ENCODE measurements around the gene SF3B6. TPM values are rescaled to one million over a fixed set of nuclear protein-coding genes. Genes with fewer than 3 reads are reported as not detected.

SF3B6 gene
- total and polyA plus RNA-seq, 10 donors: 47.2 to 114 (median 67.9) TPM

GRCh38 chr2:24084386-24085199 is 8.5 kb upstream of the SF3B6 start, which contains the start of gene TP53I3:
TSS of gene TP53I3 (minus strand) at chr2:24084834. CDS start at chr2:24084326, 508 bp downstream.
- H3K4me3 ChIP-seq: peak within 1 kb of the TSS; percentile 41 to 76 (median 54)
- peaks cover 0 to 55% (median 10%) of the 10 kb centered on the region in 6 donors for H3K36me3 ChIP-seq
- TF ChIP-seq CTCF (IDR thresholded peaks at IDR 0.05 in 8 of 11, conservative IDR thresholded peaks at IDR 0.05 in 3 of 11) (peak; percentile 92 to 99 (median 97)), POLR2A (IDR thresholded peaks at IDR 0.05) (no peak), POLR2AphosphoS5 (IDR thresholded peaks at IDR 0.05) (peak; percentile 71 to 88 (median 86))
- no peaks in the 10 kb centered on the region for H3K27me3 ChIP-seq (replicated peaks in 1 of 7)
- H3K27ac ChIP-seq: peak within 1 kb of the TSS; percentile 69 to 92 (median 88)
- no peaks in the 10 kb centered on the region for H3K9me3 ChIP-seq
- peaks cover 6 to 51% (median 24%) of the 10 kb centered on the region in 6 donors for H3K4me1 ChIP-seq
- intact Hi-C loops (cut with DNase I; ENCODE audit: low total_unique reads): loop anchor here (5.0 kb wide), 2 partner anchors 157 to 257 kb away; partner anchors contain the start of gene ATAD2B
- peak; percentile 98 for DNase-seq
- 1 to 2% (median 1%) methylated on average over 27 to 44 of the region's 44 CpGs for WGBS, 5 donors

GRCh38 chr2:24083567-24084385 is 7.7 kb upstream of the SF3B6 start:
- Histone ChIP-seq H3K4me3 (peak overlapping the region; percentile 36 to 76 (median 54)), H3K27ac (peak overlapping the region; percentile 69 to 92 (median 88)), H3K27me3 (replicated peaks in 1 of 7) (no peaks in the 10 kb centered on the region), H3K36me3 (peaks cover 0 to 63% (median 10%) of the 10 kb centered on the region in 6 donors), H3K4me1 (peaks cover 6 to 51% (median 24%) of the 10 kb centered on the region in 6 donors), H3K9me3 (no peaks in the 10 kb centered on the region)
- intact Hi-C loops (cut with DNase I; ENCODE audit: low total_unique reads): loop anchor here (5.0 kb wide), 2 partner anchors 156 to 256 kb away; partner anchors contain the start of gene ATAD2B
- no peak for TF ChIP-seq CTCF (IDR thresholded peaks at IDR 0.05 in 8 of 11, conservative IDR thresholded peaks at IDR 0.05 in 3 of 11)
- peak in 2 of 3 donors; percentile 40 to 41 for TF ChIP-seq POLR2AphosphoS5 (IDR thresholded peaks at IDR 0.05)
- no peak for TF ChIP-seq POLR2A (IDR thresholded peaks at IDR 0.05)
- DNase-seq: no peak
- 10 to 28% (median 11%) methylated on average over 11 to 30 of the region's 30 CpGs for WGBS, 5 donors

DNA sequence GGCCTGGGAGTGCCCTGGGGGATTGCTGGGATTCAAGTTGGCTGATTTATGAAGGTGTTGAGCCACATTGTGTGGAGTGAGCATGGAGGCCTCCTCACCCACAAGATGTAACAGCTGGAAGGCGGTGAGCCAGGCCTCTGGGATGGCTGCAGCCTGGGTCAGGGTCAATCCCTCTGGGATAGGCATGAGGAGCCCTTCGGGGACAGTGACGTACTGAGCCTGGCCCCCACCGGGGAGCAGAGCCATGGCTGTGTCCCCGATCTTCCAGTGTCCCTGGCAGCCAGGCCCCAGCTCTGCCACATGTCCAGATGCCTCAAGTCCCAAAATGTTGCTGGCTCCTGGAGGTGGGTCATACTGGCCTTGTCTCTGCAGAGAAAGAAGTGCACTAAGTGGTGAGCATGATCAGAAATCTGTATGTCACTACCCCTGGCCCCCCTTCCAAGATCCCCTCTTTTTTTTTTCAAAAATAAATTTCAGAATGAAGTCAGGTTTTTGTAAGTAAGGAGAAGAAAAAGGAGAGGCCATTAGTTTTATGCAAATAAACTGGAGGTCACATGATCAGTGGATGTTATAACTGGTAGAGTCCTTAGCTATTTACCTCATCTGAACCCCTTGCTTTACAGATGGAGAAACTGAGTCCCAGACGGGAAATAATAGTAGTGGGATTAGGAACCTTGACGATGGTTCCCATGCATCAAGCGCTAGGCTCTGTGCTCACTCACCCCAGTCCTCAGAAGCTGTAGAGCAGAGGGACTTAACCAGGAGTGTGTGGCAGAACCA is 6.9 kb upstream of the SF3B6 start:
- intact Hi-C loops (cut with DNase I; ENCODE audit: low total_unique reads): loop anchor here (5.0 kb wide), 2 partner anchors 156 to 256 kb away; partner anchors contain the start of gene ATAD2B
- peak overlapping the region in 7 of 8 donors; percentile 82 to 92 (median 88) for H3K27ac ChIP-seq
- WGBS, 5 donors: 78 to 94% (median 93%) methylated on average over 5 to 8 of the region's 8 CpGs
- H3K9me3 ChIP-seq: no peaks in the 10 kb centered on the region
- peaks cover 0 to 56% (median 8%) of the 10 kb centered on the region in 6 donors for H3K36me3 ChIP-seq
- DNase-seq: peak; percentile 77
- H3K4me3 ChIP-seq: peak overlapping the region in 4 of 8 donors; percentile 48 to 76 (median 56)
- no peaks in the 10 kb centered on the region for H3K27me3 ChIP-seq (replicated peaks in 1 of 7)
- H3K4me1 ChIP-seq: peaks cover 6 to 57% (median 26%) of the 10 kb centered on the region in 6 donors
- no peak for TF ChIP-seq CTCF (IDR thresholded peaks at IDR 0.05 in 8 of 11, conservative IDR thresholded peaks at IDR 0.05 in 3 of 11)
- no peak for TF ChIP-seq POLR2AphosphoS5 (IDR thresholded peaks at IDR 0.05)
- TF ChIP-seq POLR2A (IDR thresholded peaks at IDR 0.05): no peak
